Measurements from ENCODE around the gene IGFBPL1. TPM values are rescaled to one million over a fixed set of nuclear protein-coding genes. Genes with fewer than 3 reads are reported as not detected.

The IGFBPL1 gene
- total and polyA plus RNA-seq, 10 of the 15 experiments (the other 5 are each of a cell fraction or from before 2014, with no cell fraction given) = 0.25 TPM; not detected in 9

DNA sequence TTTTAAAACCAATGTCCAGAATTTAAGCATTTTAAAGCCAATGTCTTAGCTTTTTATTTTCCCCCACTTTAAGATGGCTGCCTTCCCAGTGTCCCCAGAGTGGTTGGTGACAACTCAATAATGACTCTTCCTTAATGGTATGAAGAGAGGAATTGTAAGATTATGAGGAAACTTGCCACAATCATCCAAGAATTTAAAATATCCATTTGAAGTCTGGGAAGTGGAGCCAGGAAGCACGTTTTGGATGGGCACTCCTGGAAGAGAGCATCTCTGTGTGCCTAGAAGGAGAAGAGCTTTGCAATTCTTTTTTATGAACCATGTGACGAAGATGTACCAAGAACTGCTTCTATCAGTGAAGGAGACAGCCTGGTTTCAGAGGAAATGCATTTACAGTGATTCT, 11.3 kb upstream of the IGFBPL1 start:
- intact Hi-C loops (cut with micrococcal nuclease; ENCODE audit: unreplicated experiment) = no loop called here
- TF ChIP-seq, protein P1, sequence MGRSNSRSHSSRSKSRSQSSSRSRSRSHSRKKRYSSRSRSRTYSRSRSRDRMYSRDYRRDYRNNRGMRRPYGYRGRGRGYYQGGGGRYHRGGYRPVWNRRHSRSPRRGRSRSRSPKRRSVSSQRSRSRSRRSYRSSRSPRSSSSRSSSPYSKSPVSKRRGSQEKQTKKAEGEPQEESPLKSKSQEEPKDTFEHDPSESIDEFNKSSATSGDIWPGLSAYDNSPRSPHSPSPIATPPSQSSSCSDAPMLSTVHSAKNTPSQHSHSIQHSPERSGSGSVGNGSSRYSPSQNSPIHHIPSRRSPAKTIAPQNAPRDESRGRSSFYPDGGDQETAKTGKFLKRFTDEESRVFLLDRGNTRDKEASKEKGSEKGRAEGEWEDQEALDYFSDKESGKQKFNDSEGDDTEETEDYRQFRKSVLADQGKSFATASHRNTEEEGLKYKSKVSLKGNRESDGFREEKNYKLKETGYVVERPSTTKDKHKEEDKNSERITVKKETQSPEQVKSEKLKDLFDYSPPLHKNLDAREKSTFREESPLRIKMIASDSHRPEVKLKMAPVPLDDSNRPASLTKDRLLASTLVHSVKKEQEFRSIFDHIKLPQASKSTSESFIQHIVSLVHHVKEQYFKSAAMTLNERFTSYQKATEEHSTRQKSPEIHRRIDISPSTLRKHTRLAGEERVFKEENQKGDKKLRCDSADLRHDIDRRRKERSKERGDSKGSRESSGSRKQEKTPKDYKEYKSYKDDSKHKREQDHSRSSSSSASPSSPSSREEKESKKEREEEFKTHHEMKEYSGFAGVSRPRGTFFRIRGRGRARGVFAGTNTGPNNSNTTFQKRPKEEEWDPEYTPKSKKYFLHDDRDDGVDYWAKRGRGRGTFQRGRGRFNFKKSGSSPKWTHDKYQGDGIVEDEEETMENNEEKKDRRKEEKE (IDR thresholded peaks at IDR 0.05) = no peak
- TF ChIP-seq NBN (IDR thresholded peaks at IDR 0.05) = no peak
- TF ChIP-seq, protein P2, sequence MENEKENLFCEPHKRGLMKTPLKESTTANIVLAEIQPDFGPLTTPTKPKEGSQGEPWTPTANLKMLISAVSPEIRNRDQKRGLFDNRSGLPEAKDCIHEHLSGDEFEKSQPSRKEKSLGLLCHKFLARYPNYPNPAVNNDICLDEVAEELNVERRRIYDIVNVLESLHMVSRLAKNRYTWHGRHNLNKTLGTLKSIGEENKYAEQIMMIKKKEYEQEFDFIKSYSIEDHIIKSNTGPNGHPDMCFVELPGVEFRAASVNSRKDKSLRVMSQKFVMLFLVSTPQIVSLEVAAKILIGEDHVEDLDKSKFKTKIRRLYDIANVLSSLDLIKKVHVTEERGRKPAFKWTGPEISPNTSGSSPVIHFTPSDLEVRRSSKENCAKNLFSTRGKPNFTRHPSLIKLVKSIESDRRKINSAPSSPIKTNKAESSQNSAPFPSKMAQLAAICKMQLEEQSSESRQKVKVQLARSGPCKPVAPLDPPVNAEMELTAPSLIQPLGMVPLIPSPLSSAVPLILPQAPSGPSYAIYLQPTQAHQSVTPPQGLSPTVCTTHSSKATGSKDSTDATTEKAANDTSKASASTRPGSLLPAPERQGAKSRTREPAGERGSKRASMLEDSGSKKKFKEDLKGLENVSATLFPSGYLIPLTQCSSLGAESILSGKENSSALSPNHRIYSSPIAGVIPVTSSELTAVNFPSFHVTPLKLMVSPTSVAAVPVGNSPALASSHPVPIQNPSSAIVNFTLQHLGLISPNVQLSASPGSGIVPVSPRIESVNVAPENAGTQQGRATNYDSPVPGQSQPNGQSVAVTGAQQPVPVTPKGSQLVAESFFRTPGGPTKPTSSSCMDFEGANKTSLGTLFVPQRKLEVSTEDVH (IDR thresholded peaks at IDR 0.05; ENCODE audit: low read depth, partially characterized antibody) = no peak
- TF ChIP-seq, protein P3, sequence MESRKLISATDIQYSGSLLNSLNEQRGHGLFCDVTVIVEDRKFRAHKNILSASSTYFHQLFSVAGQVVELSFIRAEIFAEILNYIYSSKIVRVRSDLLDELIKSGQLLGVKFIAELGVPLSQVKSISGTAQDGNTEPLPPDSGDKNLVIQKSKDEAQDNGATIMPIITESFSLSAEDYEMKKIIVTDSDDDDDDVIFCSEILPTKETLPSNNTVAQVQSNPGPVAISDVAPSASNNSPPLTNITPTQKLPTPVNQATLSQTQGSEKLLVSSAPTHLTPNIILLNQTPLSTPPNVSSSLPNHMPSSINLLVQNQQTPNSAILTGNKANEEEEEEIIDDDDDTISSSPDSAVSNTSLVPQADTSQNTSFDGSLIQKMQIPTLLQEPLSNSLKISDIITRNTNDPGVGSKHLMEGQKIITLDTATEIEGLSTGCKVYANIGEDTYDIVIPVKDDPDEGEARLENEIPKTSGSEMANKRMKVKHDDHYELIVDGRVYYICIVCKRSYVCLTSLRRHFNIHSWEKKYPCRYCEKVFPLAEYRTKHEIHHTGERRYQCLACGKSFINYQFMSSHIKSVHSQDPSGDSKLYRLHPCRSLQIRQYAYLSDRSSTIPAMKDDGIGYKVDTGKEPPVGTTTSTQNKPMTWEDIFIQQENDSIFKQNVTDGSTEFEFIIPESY (IDR thresholded peaks at IDR 0.05) = no peak
- TF ChIP-seq, protein P4, sequence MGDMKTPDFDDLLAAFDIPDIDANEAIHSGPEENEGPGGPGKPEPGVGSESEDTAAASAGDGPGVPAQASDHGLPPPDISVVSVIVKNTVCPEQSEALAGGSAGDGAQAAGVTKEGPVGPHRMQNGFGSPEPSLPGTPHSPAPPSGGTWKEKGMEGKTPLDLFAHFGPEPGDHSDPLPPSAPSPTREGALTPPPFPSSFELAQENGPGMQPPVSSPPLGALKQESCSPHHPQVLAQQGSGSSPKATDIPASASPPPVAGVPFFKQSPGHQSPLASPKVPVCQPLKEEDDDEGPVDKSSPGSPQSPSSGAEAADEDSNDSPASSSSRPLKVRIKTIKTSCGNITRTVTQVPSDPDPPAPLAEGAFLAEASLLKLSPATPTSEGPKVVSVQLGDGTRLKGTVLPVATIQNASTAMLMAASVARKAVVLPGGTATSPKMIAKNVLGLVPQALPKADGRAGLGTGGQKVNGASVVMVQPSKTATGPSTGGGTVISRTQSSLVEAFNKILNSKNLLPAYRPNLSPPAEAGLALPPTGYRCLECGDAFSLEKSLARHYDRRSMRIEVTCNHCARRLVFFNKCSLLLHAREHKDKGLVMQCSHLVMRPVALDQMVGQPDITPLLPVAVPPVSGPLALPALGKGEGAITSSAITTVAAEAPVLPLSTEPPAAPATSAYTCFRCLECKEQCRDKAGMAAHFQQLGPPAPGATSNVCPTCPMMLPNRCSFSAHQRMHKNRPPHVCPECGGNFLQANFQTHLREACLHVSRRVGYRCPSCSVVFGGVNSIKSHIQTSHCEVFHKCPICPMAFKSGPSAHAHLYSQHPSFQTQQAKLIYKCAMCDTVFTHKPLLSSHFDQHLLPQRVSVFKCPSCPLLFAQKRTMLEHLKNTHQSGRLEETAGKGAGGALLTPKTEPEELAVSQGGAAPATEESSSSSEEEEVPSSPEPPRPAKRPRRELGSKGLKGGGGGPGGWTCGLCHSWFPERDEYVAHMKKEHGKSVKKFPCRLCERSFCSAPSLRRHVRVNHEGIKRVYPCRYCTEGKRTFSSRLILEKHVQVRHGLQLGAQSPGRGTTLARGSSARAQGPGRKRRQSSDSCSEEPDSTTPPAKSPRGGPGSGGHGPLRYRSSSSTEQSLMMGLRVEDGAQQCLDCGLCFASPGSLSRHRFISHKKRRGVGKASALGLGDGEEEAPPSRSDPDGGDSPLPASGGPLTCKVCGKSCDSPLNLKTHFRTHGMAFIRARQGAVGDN (IDR thresholded peaks at IDR 0.05) = no peak
- TF ChIP-seq, protein P5, sequence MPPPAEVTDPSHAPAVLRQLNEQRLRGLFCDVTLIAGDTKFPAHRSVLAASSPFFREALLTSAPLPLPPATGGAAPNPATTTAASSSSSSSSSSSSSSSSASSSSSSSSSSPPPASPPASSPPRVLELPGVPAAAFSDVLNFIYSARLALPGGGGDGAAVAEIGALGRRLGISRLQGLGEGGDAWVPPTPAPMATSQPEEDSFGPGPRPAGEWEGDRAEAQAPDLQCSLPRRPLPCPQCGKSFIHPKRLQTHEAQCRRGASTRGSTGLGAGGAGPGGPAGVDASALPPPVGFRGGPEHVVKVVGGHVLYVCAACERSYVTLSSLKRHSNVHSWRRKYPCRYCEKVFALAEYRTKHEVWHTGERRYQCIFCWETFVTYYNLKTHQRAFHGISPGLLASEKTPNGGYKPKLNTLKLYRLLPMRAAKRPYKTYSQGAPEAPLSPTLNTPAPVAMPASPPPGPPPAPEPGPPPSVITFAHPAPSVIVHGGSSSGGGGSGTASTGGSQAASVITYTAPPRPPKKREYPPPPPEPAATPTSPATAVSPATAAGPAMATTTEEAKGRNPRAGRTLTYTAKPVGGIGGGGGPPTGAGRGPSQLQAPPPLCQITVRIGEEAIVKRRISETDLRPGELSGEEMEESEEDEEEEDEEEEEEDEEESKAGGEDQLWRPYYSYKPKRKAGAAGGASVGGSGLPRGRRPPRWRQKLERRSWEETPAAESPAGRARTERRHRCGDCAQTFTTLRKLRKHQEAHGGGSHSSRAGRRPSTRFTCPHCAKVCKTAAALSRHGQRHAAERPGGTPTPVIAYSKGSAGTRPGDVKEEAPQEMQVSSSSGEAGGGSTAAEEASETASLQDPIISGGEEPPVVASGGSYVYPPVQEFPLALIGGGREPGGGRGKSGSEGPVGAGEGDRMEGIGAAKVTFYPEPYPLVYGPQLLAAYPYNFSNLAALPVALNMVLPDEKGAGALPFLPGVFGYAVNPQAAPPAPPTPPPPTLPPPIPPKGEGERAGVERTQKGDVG (CRISPR knock-in tag; IDR thresholded peaks at IDR 0.05) = no peak
- TF ChIP-seq CBFB (IDR thresholded peaks at IDR 0.05; ENCODE audit: low read depth) = no peak
- no peak for TF ChIP-seq SIN3A (IDR thresholded peaks at IDR 0.05; ENCODE audit: low read depth, low read length)

More for the DNA sequence above, 11.3 kb upstream of the IGFBPL1 start:
- Histone ChIP-seq H3K27ac (ENCODE audit: control insufficient read depth, insufficient read depth) (no peak overlapping the region), H4K20me1 (ENCODE audit: control insufficient read depth, insufficient read depth) (no peaks in the 10 kb centered on the region), H3K9ac (ENCODE audit: control insufficient read depth, insufficient read depth, low read length) (no peak overlapping the region), H3K4me3 (no peak overlapping the region), H3K4me1 (ENCODE audit: control insufficient read depth, insufficient read depth, low read length) (no peaks in the 10 kb centered on the region), H3K4me2 (ENCODE audit: control insufficient read depth, insufficient read depth) (no peak overlapping the region), H3K9me3 (replicated peaks; ENCODE audit: control insufficient read depth, insufficient read depth, low read length) (no peaks in the 10 kb centered on the region), H3K27me3 (replicated peaks in 1 of 2; ENCODE audit: control insufficient read depth in 2 of 2, insufficient read depth in 2 of 2, low read length in 1 of 2) (no peaks in the 10 kb centered on the region), H3K36me3 (ENCODE audit: control insufficient read depth in 2 of 2, insufficient read depth in 2 of 2, low read length in 1 of 2) (no peaks in the 10 kb centered on the region), H2AFZ (ENCODE audit: control insufficient read depth, low read depth, low read length) (no peak overlapping the region), H3K79me2 (ENCODE audit: control insufficient read depth, insufficient read depth, low read length) (no peaks in the 10 kb centered on the region)
- in situ Hi-C loops (cut with MboI) = no loop called here
- ATAC-seq (no peak), FAIRE-seq (no peak), DNase-seq (ENCODE audit: low read depth, low spot score) (no peak)
- ChIA-PET SMC1A (ENCODE audit: uncharacterized antibody, unreplicated experiment) (interaction anchor here (0.9 to 4.1 kb wide), 3 partner anchors 8 to 47 kb away, joined by 3 to 16 read pairs (median 3); no protein-coding TSS in a partner anchor), POLR2A (interaction anchor here (0.6 kb wide), 1 partner anchor 16 kb away, joined by 6 read pairs; no protein-coding TSS in a partner anchor), CTCF (interaction anchor here (1.0 to 7.2 kb wide), 4 partner anchors 8 to 66 kb away, joined by 3 to 66 read pairs (median 4); no protein-coding TSS in a partner anchor), RAD21 (ENCODE audit: unreplicated experiment) (no interaction called here)
- no TSS peak for BruUV-seq (replicated peaks)
- WGBS (ENCODE audit: insufficient coverage, insufficient replicate concordance, low lambda C conversion rate, missing lambda C conversion rate) = 0% methylated on average over 2 of the region's 2 CpGs
